NB4 (cell line): ENCODE measurements around the gene BZW2.

Source experiments
- DNase-seq: peaks from one replicate; pipeline ENCODE4 v3.0.0; 2010; ENCODE audit warnings: low read depth
- H3K4me3 ChIP-seq: one replicate; pipeline ENCODE4 v1.5.1; 2011; ENCODE audit warnings: mild to moderate bottlenecking, low read depth, low read length, moderate library complexity
- CTCF ChIP-seq: IDR thresholded peaks from one replicate; pipeline ENCODE4 v1.5.1; 2012; ENCODE audit warnings: low read depth, low read length
- MAX ChIP-seq: IDR thresholded peaks from 2 replicates; pipeline ENCODE4 v1.6.1; 2011; ENCODE audit warnings: low read depth, low read length
- MYC ChIP-seq: IDR thresholded peaks from 2 replicates; pipeline ENCODE4 v1.6.1; 2011; ENCODE audit warnings: low read depth, low read length
- POLR2A ChIP-seq: IDR thresholded peaks from 2 replicates; pipeline ENCODE4 v1.6.1; 2011; ENCODE audit warnings: mild to moderate bottlenecking; ENCODE audit not compliant: insufficient read length; ENCODE audit errors: extremely low read depth

The BZW2 gene

GRCh38 chr7:16710651-16711050, 64.7 kb downstream of the BZW2 start:
- no peak for DNase-seq
- TF ChIP-seq CTCF (no peak), MYC (no peak), MAX (no peak), POLR2A (no peak)

GRCh38 chr7:16711730-16712129, 65.7 kb downstream of the BZW2 start:
- DNase-seq, result no peak

More at GRCh38 chr7:16710651-16711050, 64.7 kb downstream of the BZW2 start:
- no peak overlapping the region for H3K4me3 ChIP-seq

GRCh38 chr7:16712916-16713315, 66.9 kb downstream of the BZW2 start:
- TF ChIP-seq MAX (no peak), POLR2A (no peak)
- no peak for DNase-seq
- H3K4me3 ChIP-seq, result no peak overlapping the region

More at GRCh38 chr7:16711730-16712129, 65.7 kb downstream of the BZW2 start:
- no peak overlapping the region for H3K4me3 ChIP-seq
- TF ChIP-seq MYC (no peak), POLR2A (no peak), MAX (no peak), CTCF (no peak)

- no peak for DNase-seq
- TF ChIP-seq POLR2A (no peak), MYC (no peak)
Measured at GRCh38 chr7:16715928-16716327, 69.9 kb downstream of the BZW2 start.

GRCh38 chr7:16718111-16718656, 72.2 kb downstream of the BZW2 start:
- no peak for DNase-seq
- H3K4me3 ChIP-seq, result no peak overlapping the region
- TF ChIP-seq CTCF (no peak), MYC (no peak), POLR2A (no peak), MAX (no peak)

More at GRCh38 chr7:16715928-16716327, 69.9 kb downstream of the BZW2 start:
- no peak overlapping the region for H3K4me3 ChIP-seq

- TF ChIP-seq POLR2A, result no peak
- no peak for TF ChIP-seq MYC
- TF ChIP-seq MAX, result no peak
- TF ChIP-seq CTCF, result no peak
- DNase-seq, result no peak
- no peak overlapping the region for H3K4me3 ChIP-seq
Measured at GRCh38 chr7:16719699-16720098, 73.7 kb downstream of the BZW2 start.

- TF ChIP-seq MYC (no peak), CTCF (no peak), MAX (no peak), POLR2A (no peak)
- no peak for DNase-seq
- no peak overlapping the region for H3K4me3 ChIP-seq
Measured at GRCh38 chr7:16721541-16721940, 75.6 kb downstream of the BZW2 start.
